ENCODE results near the gene BZW1.

- TF ChIP-seq POLR2A (IDR thresholded peaks at IDR 0.05; ENCODE audit: low read length) = no peak
- no peak for TF ChIP-seq GATA1 (IDR thresholded peaks at IDR 0.05; ENCODE audit: low read depth, low read length)
These were observed 16.7 kb upstream of the BZW1 start for GRCh38 chr2:200795028-200795440.

Measured in erythroblast (primary cell).